HG03103 (cell line): ENCODE results near the gene CPB2.

Experiments
- ATAC-seq: cut with Tn5 transposase; IDR thresholded peaks from one replicate; pipeline ENCODE4 v1.9.1; 2021; ENCODE audit warnings: low read depth; ENCODE audit not compliant: unreplicated experiment

CPB2 gene

DNA sequence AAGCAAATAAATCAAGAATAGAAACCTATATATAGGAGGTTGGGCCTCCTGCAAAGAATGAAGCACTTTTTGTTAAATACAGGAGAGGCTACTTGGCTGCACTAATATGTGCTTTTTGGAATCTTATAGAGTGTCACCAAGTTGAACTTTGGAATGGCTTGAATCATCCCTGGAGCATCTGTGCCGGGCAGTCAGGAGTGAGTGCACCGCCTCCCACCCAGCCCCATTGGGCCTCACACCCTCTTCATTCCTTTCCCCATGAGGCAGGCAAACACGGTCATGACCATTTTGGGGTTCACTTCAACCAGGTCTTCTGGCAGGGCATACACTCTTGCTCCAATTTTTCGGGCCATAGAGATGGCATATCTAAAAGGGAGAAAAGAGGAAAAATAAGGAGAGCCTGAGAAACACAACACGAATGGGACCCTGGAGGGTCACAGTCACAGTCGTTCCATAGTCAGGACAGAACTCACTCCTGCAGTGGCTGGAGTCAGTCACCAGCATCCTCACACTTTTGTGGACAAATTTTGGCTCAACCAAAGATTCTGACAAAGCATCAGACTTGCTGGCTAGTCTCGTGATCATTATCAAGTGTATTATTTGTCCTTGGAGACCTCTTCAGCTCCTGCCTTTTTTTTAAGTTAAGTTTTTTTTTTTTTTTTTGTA is 22.7 kb upstream of the CPB2 start:
- ATAC-seq: no peak

DNA sequence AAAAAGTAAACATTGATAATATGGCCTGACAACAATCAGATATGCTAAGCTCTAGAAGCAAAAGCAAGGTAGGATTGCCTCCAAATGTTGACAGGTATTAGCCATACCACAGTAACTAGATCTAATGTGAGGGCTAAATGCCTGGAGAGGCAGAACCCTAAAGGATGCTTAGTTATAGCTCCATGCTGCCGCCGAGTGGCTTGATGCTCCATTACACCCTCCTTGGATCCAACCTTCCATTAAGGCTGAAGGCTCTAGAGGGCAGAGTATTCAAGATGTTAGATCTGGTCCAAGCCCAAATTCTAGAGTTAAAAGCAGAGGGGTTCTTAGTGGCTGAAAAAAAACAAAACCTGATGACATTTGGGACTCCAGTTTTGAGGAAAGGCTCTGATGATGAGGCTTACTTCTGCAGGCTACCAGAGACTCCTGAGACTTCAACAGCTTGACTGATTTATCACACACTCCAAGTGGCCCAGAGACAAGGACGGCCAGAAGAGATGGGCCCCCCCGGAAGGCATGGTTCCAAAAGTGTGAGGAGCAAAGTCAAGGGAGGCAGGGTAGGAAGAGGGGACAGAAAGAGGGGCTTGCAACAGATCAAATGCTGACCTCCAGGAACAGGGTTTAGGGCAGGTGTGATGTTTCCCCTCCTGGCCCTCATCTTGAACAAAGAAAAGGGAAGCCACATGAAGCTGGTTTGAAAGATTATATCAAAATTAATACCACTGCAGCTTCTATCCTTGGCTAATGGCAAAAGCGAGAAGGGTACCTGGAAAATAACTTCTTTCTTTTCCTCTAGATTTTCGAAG is 21.9 kb upstream of the CPB2 start:
- ATAC-seq: peak; percentile 50

DNA sequence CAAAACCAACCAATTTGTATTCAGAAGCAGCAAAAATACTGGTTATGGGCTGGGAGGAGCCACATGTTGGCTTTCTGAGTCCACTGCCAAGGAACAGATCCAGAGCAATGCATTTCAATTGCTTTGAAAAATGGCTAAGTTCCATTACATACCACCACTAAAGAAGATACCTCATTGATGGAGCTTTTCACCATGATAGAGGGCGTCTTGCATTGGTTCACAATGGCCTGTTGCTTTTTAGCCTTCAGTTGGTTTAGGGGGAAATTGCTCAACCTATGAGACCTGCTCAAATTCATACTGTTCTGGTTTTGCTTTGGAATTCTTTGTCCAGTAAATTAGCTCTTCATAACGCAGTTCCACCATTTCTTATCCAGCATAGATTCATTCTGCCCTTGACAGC is 21.2 kb upstream of the CPB2 start:
- no peak for ATAC-seq

DNA sequence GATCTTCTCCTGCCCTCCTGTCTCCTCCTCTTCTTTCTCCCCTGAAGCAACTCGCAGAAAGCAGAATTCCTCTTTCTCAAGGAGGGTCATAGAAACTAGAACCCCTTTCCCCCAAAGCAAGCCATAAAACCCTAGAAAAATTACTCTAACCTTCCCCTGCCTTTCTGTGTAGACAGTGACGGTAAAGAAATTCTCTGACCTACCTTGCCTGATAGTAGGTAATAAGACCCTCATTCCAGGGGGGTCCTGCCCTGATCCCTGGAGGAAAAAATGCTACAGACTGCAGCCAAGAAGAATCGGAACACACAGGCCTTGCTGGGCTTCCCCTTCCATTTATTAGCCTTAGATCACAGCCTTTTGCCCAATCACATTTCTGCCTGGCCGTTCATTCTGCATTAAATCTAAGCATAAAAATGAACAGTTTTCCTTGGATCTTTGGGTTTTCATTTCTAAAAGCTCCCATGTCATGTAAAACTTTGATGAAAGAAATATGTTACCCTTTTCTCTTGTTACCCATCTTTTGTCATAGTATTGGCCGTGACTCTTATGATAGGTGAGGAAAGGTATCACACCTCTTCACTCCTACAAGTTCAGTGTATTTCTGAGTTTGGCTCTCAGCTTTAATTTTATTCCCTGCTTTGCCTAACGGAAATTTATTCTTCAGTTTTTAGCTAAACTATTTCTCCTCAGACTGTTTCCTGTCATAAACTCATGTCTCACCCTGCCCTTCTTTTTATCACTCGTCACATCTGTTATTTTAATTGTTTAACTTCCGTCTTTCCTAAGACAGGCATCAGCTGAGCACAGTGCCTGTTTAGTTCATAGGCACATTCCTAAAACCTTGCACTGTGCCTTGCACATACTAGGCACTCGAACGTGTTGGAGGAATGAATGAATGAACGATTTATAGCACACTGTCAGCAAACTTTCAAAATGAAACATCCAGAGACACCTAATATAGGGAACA is 20.4 kb upstream of the CPB2 start:
- ATAC-seq: no peak

DNA sequence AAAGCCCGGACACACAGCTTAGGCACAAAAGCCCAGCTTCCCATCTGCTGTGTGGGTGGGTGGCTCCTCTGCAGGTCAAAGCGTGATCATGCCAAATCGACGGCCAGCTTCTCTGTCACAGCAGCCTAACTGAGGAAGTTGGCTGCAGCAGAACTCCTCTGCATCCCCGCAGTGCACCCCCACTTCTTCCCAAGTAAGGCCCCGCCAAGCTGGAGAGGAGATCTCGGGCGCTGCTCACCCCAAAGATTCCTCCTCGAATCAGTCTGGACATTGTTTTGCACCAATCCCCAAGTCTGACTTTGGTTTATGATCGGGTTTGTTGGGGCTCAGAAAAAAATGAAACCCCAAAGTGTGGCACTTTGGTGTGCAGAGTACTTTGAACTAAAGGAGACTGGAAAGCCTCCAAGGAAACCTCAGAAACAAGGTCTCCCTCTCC is 19.7 kb upstream of the CPB2 start:
- no peak for ATAC-seq

DNA sequence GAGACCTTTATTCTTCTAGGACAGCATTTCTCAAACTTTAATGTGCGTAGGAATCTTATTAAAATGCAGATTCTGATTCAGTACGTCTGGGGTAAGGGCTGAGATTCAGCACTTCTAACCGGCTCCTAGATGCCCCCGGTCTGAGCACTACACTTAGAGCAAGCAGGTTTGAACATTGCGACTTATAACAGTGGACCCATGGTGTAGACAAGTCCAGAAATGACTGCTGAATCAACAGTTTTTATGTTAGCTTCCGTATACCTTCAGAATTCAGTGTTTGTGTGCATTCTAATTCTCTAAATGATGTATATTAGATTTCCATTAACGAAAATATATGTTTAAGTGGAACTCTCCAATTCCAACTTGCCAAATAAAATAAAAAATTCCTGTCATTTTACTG is 17.5 kb upstream of the CPB2 start:
- no peak for ATAC-seq

DNA sequence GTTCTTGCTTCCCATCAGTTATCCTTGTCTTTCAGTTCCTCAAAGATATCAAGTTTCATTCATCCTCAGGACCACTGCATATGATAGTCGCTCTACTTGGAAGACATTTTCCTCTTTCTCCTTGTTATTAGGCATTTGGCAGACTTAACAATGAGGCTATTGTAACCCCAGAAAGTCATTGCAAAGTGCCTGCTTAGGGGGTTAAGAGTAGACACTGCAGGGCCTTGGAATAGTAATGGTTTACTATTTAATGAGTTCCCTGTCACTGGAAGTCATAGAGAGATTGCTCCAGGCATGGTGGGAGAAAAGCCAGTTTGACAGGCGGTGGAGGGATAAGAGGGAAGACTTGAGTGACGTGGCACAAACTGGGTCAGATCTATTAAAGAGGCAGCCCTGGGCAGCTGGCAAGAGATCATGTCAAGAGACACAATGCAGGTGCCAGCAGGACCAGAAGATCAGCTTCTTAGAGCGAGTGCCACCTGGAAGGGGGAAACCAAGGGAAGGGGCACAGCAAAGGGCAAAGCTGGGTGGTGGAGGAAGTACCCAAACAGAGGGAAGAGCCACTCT is 16.8 kb upstream of the CPB2 start:
- no peak for ATAC-seq

DNA sequence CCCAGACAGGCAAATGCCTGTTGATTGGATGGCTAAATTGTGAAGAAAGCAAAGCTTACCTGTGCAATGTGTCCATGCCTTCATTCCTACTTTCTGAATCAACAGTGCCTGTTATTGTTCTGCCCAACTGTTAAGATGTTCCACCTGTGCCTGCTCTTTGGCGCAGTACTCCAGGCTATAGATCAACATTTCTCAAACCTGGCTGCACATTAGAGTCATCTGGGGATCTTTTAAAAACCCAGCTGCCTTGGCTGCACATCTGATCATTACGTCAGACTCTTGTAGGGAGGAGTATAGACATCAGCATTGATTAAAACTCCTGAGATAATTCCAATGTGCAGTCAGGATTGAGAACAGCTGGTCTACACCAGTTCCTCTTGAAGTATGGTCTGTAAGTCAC is 16.2 kb upstream of the CPB2 start:
- no peak for ATAC-seq

DNA sequence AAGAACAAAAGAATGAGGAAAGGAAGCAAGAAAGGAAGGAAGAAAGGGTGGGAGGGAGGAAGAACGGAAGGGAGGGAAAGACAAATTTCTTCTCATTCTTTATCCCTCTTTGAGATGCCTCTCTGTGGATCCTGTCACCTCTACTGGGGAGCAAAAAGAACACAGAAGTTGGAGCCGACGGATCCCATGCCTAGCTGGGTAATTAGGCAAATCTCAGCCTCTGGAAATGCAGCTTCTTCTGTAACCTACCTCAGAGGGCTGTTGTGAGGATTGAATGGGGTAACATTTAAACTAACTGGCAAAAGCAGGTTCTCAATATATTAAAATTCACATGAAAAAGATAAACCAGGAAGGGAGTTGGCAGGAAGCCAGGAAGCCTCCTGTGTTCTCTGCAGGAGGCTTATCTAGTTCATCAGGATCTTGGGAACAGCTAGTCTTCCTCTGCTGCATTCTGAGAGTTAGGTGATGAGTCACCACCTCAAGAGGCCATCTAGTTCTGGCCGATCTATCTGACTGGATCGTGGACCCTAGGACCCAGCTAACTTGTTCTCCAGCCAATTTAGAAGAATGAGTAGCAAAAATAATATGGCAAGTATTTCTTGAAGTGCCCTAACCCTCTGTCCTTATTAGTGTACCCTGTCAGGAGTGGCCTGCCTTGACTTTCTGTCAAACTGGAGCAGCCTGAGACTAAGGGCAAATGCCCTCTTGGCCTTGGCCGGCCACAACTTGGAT is 15.2 kb upstream of the CPB2 start:
- ATAC-seq: no peak

DNA sequence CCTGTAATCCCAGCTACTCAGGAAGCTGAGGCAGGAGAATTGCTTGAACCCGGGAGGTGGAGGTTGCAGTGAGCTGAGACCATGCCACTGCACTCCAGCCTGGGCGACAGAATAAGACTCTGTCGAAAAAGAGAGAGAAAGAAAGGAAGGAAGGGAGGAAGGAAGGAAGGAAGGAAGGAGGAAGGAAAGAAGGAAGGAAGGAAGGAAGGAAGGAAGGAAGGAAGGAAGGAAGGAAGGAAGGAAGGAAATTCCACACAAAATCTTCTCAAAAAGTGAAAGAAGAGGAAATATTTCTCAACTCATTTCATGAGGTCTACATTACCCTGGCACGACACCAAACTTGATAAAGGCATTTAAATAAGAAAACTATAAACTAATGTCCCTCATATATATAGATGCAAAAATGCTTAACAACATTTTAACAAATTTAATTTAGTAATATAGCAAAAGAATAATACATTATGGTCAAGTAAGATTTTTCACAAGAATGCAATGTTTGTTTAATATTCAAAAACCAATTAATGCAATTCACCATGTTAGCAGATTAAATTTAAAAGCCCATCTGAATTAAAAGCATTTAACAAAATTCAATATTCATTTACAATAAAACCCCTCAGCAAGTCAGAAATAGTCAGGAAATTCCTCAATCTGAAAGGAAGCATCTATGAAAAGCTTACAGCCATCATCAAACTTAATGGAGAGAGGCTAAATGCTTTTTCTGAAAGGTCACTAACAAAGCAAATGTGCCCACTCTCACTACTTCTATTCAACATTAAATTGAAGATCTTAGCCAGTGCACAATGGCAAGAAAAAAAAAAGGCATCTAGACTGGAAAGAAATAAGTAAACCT is 12.0 kb upstream of the CPB2 start:
- ATAC-seq: no peak

DNA sequence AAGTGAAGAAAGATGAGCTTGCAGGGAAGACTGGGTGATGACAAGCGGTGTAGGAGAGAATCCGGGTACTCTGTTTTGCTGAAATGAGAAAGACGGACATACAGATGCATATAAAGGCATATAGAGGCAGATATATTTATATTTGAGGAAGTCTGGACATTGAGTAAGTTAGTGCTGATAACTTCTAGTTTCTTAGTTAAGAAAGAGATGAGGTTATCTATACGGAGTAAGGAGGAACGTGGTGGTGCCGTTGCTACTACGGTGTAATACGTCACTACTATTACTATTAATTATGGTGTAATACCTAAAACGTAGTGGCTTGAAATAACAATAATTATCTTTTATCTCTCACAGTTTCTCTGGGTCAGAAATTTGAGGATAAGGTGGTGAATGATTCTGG is 9.8 kb upstream of the CPB2 start:
- ATAC-seq: no peak

DNA sequence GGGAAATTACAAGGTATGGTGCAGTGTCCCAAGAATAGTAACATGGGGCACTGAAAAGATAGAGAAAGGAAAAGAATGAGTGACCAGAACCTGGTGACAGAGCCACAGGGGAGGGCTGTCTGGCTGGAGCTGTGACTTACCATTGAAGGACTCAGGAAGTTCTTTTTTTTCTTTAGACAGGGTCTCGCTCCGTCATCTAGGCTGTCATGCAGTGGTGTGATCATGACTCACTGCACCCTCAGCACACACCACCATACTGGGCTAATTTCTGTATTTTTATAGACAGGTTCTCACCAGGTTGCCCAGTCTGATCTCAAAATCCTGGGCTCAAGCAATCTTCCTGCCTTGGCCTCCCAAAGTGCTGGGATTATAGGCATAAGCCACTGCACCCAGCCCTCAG is 8.8 kb upstream of the CPB2 start:
- no peak for ATAC-seq

DNA sequence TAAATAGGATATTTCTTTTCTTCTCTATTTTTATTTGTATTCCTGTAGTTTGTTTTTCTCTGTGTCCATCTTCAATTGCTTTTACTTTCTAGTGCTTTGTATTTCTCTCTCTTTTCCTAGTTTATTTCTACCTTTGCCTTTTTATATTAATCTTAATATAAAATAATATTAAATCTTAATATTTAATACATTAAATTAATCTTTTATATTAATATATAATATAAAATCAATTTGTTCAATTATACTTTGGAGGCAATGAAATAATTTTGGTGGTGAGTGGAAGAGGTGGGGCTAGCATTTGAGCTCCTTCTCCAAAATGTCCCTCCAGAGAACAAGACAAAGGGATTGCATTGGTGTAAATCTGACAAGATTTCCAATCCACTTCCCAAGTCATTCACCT is 6.3 kb upstream of the CPB2 start:
- ATAC-seq: no peak

DNA sequence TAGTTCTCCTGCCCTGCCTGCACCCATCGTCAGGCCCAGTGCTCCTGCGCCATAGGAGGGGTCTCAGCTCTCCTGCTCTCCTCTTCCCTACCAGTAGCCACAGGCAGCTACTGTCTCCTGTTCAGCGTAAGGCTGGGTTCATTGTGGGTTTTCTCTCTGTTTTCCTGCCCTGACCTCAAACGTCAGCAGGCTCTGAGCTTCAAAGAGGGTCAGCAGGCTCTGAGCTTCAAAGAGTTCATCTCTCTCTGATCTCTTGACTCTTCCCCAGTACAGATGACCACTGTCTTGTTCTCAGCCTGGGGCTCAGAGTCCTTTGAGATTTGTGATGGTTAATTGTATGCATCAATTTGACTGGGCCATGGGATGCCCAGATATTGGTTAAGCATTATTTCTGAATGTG is 4.6 kb upstream of the CPB2 start:
- ATAC-seq: no peak

DNA sequence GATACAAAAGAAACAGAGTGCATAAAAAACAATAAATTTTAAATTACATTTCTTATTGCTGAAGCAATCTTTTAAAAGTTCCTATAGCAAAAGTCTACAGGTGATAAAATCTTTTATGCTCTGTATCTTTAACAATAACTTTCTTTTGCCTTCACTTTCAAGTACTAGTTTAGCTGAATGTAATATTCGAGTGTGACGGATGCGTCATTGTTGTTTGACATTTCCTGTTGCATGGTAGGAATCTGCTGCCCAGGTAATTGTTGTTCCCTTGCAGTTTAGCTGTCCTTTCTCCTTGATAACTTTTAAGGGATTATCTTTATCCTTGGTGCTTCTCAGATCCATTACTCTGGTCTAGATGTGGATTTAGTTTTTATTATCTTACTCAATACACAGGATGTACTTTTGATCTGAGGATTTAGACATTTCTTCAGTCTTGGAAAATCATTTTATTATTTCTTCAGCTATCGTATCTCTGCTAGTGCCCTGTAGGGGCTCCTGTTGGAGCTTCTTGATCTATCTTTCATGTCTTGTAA is 2.1 kb upstream of the CPB2 start:
- no peak for ATAC-seq

DNA sequence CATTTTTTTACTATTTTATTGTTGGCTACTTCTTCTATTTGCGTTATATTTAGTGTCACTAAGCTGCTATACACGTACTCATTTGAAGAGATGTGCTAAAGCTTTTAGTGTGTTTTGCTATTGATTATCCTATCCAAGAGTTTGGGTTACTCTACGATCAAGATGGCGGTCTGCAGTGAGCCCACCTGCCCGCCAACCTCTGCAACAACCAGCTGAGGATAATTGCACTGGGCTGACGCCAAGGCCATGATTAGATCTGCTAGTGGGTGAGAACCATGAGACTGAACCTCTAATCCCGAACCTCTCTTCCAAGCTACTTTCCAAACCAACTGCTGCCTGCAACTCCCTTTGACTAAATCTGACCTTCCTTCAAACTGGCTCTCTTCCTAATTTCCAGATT is 1.8 kb downstream of the CPB2 start:
- no peak for ATAC-seq

DNA sequence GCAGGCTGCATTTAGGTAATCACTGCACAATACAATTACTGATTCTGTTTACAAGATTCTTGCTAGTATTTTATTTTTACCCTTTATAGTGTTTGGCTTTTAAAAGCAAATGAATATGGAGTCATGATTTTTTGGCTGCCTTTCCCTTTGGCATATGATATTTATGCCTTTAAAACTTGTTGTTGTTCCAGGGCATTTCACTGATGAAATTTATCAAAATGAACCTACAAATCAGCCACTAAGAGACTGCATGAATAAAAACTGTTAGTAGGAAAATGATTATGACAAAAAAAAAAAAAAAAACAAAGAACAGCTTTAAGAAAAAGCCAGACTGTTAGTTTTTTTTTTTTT is 2.6 kb downstream of the CPB2 start:
- no peak for ATAC-seq

DNA sequence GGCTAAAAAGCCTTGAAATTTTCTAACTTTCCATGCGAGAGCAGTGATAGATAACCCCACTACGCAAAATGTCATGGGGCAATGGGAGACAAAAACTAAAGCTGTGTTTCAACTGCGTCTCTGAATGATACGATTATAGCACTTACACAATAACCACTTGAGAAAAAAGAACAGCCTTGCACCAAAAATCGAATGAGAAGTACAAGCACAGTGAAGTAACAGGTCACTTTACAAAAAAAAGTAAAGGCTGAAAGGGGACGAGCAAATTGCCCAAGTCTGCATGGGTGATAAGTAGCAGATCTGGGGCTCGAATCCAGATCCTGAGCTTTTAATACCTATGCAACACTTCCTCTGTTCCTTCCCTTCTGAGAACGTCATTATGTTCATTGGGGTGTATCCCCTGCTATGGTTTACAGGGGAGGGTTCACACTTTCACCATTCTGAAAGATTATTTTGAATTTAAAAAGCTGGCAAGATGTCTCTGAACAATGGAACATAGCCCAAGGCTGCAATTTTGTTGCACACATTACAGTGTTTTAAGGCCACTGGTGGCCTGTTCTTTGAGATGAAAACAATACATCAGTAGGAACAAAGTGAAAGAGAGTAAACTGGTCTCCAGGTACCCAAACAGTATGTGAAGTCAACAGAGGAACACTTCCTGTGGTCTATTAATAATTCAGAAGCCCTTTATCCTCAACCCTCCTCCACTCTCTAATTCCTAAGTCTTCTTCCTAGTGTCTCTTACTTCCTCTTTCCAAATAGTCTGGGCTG is 3.2 kb downstream of the CPB2 start:
- ATAC-seq: no peak
